Naive thymus-derived CD4-positive, alpha-beta T cell (primary cell): Measurements from ENCODE around the gene USP6NL. TPM values are rescaled to one million over a fixed set of nuclear protein-coding genes. Genes with fewer than 3 reads are reported as not detected.

Source experiments
- ATAC-seq: fragments of 150-1000 bp; cut with Tn5 transposase; 2 replicates; pipeline ENCODE4 v1.10.0; 2021; ENCODE audit warnings: mild to moderate bottlenecking, moderate library complexity
- CTCF ChIA-PET: fragments of 350-600 bp; sonication (Branson Sonifier 250); formaldehyde crosslinking; loops from one replicate; lab custom pipeline; 2021; ENCODE audit warnings: antibody characterized with exemption; lab: Charles Lee
- POLR2A ChIA-PET: fragments of 350-600 bp; sonication (Branson Sonifier 250); formaldehyde crosslinking; loops from one replicate; lab custom pipeline; 2021; ENCODE audit warnings: antibody characterized with exemption, inconsistent platforms; lab: Charles Lee
- DNase-seq, 9 donors: peaks; one replicate each; pipeline versions ENCODE4 v3.0.0 to v3.0.0-alpha.2; 2020 to 2022; ENCODE audit warnings: mixed read lengths in 1 of 9
- H3K27ac ChIP-seq: one replicate; pipeline ENCODE4 v1.7.0; 2013; ENCODE audit warnings: mild to moderate bottlenecking, low read depth, low read length, moderate library complexity
- H3K27me3 ChIP-seq, 2 donors: one replicate each; pipeline ENCODE4 v1.7.0; 2013; ENCODE audit warnings: low read length in 2 of 2, mild to moderate bottlenecking in 2 of 2, moderate library complexity in 2 of 2; ENCODE audit not compliant: control insufficient read depth in 2 of 2, insufficient read depth in 2 of 2
- H3K36me3 ChIP-seq, 3 experiments: 1 replicate in 2 of 3; 2 replicates in 1 of 3; pipeline ENCODE4 v1.7.0; 2013; ENCODE audit warnings: low read length in 3 of 3, mild to moderate bottlenecking in 3 of 3, moderate library complexity in 1 of 3; ENCODE audit not compliant: insufficient read depth in 3 of 3, control insufficient read depth in 2 of 3
- H3K4me1 ChIP-seq, 2 donors: one replicate each; pipeline ENCODE4 v1.7.0; 2013; ENCODE audit warnings: low read length in 2 of 2, mild to moderate bottlenecking in 2 of 2, moderate library complexity in 1 of 2; ENCODE audit not compliant: control insufficient read depth in 2 of 2, insufficient read depth in 2 of 2
- H3K4me3 ChIP-seq: 2 replicates; pipeline ENCODE4 v1.7.0; 2013; ENCODE audit warnings: mild to moderate bottlenecking, low read length
- H3K9me3 ChIP-seq, 3 experiments: 1 replicate in 2 of 3; 2 replicates in 1 of 3; pipeline ENCODE4 v1.7.0; 2013; ENCODE audit warnings: low read length in 3 of 3; ENCODE audit not compliant: control insufficient read depth in 2 of 3
- H3K27ac Mint-ChIP-seq, 9 donors: one replicate each; pipeline ENCODE4 v1.8.0; 2020 to 2022; ENCODE audit warnings: mixed read lengths in 9 of 9, mild to moderate bottlenecking in 8 of 9, moderate library complexity in 5 of 9, inconsistent platforms in 2 of 9
- H3K27me3 Mint-ChIP-seq, 5 donors: one replicate each; pipeline ENCODE4 v1.8.0; 2021 to 2022; ENCODE audit warnings: mixed read lengths in 5 of 5, mild to moderate bottlenecking in 1 of 5
- H3K36me3 Mint-ChIP-seq, 5 donors: one replicate each; pipeline ENCODE4 v1.8.0; 2020 to 2022; ENCODE audit warnings: mixed read lengths in 5 of 5, mild to moderate bottlenecking in 3 of 5, inconsistent platforms in 1 of 5
- H3K4me1 Mint-ChIP-seq, 7 donors: one replicate each; pipeline ENCODE4 v1.8.0; 2020 to 2022; ENCODE audit warnings: mixed read lengths in 7 of 7, mild to moderate bottlenecking in 3 of 7, inconsistent platforms in 1 of 7
- H3K4me3 Mint-ChIP-seq, 10 donors: one replicate each; pipeline ENCODE4 v1.8.0; 2020 to 2022; ENCODE audit warnings: mild to moderate bottlenecking in 10 of 10, mixed read lengths in 10 of 10, moderate library complexity in 6 of 10, inconsistent platforms in 2 of 10
- H3K9me3 Mint-ChIP-seq, 11 donors: one replicate each; pipeline ENCODE4 v1.8.0; 2020 to 2022; ENCODE audit warnings: mixed read lengths in 11 of 11, mild to moderate bottlenecking in 4 of 11, inconsistent platforms in 1 of 11, moderate library complexity in 1 of 11
- intact Hi-C, 2 donors: fragments of 100-400 bp; cut with micrococcal nuclease; formaldehyde crosslinking; loops; one replicate each; pipeline ENCODE4 v1.15.1; 2023
- polyA plus RNA-seq, 2 donors: library from polyadenylated mRNA; unstranded; fragments of 300-500 nt; fragmentation: Illumina TruSeq; gene quantifications; one replicate each; pipeline ENCODE4 v1.2.3, GENCODE V29; 2021
- total RNA-seq, 6 experiments: library from RNA in 5 of 6; stranded (reverse) in 5 of 6; gene quantifications; 1 replicate in 5 of 6; 2 replicates in 1 of 6; pipeline ENCODE4 v1.2.3 and lab custom pipeline; 2021 to 2026

The USP6NL gene
- total and polyA plus RNA-seq, 7 experiments from 2014 or later = 0.70 to 6.6 (median 4.6) TPM

DNA sequence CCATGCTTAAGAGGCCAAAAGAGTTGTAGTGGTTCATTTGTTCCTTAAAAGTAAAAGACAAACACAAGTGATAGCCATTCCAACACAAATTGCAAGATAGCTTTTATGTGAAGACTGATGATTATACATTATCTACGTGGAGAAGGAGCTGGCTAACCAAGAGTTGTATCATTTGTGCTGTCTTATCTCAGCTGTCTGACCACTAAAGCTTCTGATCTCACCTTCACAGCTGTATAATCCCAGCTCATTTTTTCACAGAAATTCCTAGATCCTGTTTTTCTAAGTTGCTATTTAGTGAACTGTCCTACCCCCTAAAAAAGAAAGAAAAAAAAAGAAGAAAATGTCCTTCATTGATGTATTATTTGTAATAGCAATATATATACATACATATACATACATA, 9.8 kb downstream of the USP6NL start:
- H3K36me3 ChIP-seq = no peaks in the 10 kb centered on the region
- H3K27ac Mint-ChIP-seq = no peak overlapping the region
- POLR2A ChIA-PET = interaction anchor here (0.7 to 1.8 kb wide), 2 partner anchors 10 to 94 kb away, joined by 3 to 9 read pairs; partner anchors contain the start of gene USP6NL
- intact Hi-C loops = loop anchor here in 1 of 2 donors (10.0 kb wide), 1 partner anchor 443 kb away; the partner anchor contains the start of gene UPF2
- peaks cover 0 to 4% (median under 1%) of the 10 kb centered on the region in 5 donors for H3K36me3 Mint-ChIP-seq
- peaks cover 11 to 49% (median 34%) of the 10 kb centered on the region in 7 donors for H3K4me1 Mint-ChIP-seq
- H3K9me3 ChIP-seq = no peaks in the 10 kb centered on the region
- DNase-seq (no peak), ATAC-seq (no peak)
- peaks cover 0 to 12% of the 10 kb centered on the region in 2 donors for H3K4me1 ChIP-seq
- no peaks in the 10 kb centered on the region for H3K27me3 ChIP-seq
- H3K9me3 Mint-ChIP-seq = peaks cover 0 to 2% (median 0%) of the 10 kb centered on the region in 11 donors
- no peak overlapping the region for H3K27ac ChIP-seq
- no peak overlapping the region for H3K4me3 ChIP-seq
- no peak overlapping the region for H3K4me3 Mint-ChIP-seq
- peaks cover 0 to 16% (median 0%) of the 10 kb centered on the region in 5 donors for H3K27me3 Mint-ChIP-seq
- CTCF ChIA-PET = interaction anchor here (1.0 kb wide), 1 partner anchor 156 kb away, joined by 3 read pairs; no protein-coding TSS in a partner anchor

DNA sequence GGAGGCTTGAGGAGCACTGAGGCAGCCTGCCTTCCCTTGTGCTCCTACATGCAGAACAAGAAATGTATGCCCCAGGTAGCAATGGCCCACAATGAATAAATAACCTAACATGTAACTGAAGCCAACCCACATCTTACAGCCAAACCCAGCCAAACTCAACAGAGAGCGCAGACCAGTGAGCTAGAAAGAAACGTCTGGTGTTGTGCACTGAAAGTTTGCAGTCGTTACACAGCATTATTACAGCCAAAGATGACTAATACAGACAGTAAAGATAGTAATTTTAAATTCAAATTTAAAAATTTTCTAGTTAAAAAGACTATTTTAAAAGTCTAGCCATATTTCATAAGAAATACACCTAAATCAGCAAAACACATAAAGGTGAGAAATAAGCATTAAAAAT, 11.2 kb downstream of the USP6NL start:
- H3K4me3 ChIP-seq = no peak overlapping the region
- H3K27ac ChIP-seq = no peak overlapping the region
- H3K4me1 Mint-ChIP-seq = peaks cover 9 to 40% (median 23%) of the 10 kb centered on the region in 7 donors
- intact Hi-C loops = loop anchor here in 1 of 2 donors (10.0 kb wide), 1 partner anchor 445 kb away; the partner anchor contains the start of gene UPF2
- peaks cover 0 to 9% (median 3%) of the 10 kb centered on the region in 5 donors for H3K36me3 Mint-ChIP-seq
- no peaks in the 10 kb centered on the region for H3K9me3 ChIP-seq
- peaks cover 0 to 14% (median 0%) of the 10 kb centered on the region in 5 donors for H3K27me3 Mint-ChIP-seq
- H3K27ac Mint-ChIP-seq = no peak overlapping the region
- peaks cover 0 to 9% of the 10 kb centered on the region in 2 donors for H3K4me1 ChIP-seq
- ATAC-seq (no peak), DNase-seq (no peak)
- H3K4me3 Mint-ChIP-seq = no peak overlapping the region
- CTCF ChIA-PET = no interaction called here
- POLR2A ChIA-PET = no interaction called here
- no peaks in the 10 kb centered on the region for H3K36me3 ChIP-seq
- no peaks in the 10 kb centered on the region for H3K27me3 ChIP-seq
- H3K9me3 Mint-ChIP-seq = peaks cover 0 to 2% (median 0%) of the 10 kb centered on the region in 11 donors

DNA sequence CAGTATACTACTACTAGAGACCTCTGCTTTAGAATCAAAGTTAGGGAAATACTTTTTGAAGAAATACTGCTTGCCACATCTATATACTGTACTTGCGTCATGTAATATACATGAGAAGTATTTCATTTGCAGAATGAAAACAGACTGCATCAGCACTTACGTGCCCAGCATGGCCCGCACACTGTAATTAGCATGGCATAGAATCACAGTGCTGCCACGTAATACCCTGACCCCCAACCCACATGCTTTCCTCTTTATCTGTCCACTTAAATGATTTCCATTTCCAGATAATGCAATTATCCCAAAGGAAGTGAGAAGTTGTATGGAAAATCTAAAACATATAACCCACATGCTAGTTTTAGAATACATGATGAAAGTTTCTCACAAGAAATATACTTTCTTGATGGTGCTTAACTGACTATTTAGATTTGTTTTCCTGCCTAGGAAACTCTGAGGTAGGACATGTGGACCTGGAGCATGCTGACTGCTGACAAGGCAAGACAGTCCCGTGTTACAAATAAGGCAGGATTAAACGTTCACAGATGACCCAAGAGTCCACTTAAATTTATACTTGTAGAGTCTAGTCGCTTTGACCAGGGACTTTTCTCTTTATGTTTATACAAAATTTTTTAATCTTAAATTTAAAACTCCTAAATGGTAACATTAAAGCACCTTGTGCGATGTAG, 12.6 kb downstream of the USP6NL start:
- Histone ChIP-seq H3K36me3 (no peaks in the 10 kb centered on the region), H3K27ac (no peak overlapping the region), H3K27me3 (no peaks in the 10 kb centered on the region), H3K9me3 (no peaks in the 10 kb centered on the region), H3K4me1 (peaks cover 0 to 3% of the 10 kb centered on the region in 2 donors), H3K4me3 (no peak overlapping the region)
- CTCF ChIA-PET = no interaction called here
- intact Hi-C loops = no loop called here
- Mint-ChIP-seq H3K27ac (no peak overlapping the region), H3K27me3 (peaks cover 0 to 22% (median 0%) of the 10 kb centered on the region in 5 donors), H3K9me3 (peaks cover 0 to 2% (median 0%) of the 10 kb centered on the region in 11 donors), H3K4me1 (peaks cover 4 to 28% (median 17%) of the 10 kb centered on the region in 7 donors), H3K36me3 (peaks cover 0 to 13% (median 7%) of the 10 kb centered on the region in 5 donors), H3K4me3 (no peak overlapping the region)
- DNase-seq (no peak), ATAC-seq (no peak)
- POLR2A ChIA-PET = no interaction called here

DNA sequence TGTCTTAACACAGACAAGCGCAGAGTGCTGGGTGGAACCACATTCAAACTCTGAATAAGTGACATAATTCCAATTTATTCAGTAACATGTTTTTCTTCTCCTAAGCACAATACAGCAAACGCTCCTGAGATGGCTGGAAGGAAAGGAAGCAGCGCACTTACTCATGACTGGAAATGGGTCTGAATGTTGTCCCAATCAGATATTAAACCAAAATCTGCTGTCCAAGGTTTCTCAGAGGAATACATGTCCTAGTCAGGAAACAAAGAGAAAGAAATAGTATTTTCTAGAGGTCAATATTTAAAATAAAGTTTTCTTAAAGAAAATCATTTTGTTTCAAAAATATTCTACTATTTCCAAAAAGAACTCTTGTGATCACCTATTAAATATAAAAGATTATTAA, 14.0 kb downstream of the USP6NL start:
- no peak for DNase-seq
- Histone ChIP-seq H3K27me3 (no peaks in the 10 kb centered on the region), H3K36me3 (no peaks in the 10 kb centered on the region), H3K4me1 (no peaks in the 10 kb centered on the region), H3K4me3 (no peak overlapping the region), H3K9me3 (no peaks in the 10 kb centered on the region), H3K27ac (no peak overlapping the region)
- H3K27ac Mint-ChIP-seq = no peak overlapping the region
- H3K36me3 Mint-ChIP-seq = peaks cover 0 to 18% (median 7%) of the 10 kb centered on the region in 5 donors
- ATAC-seq = no peak
- POLR2A ChIA-PET = no interaction called here
- CTCF ChIA-PET = no interaction called here
- peaks cover 0 to 23% (median 0%) of the 10 kb centered on the region in 5 donors for H3K27me3 Mint-ChIP-seq
- H3K4me1 Mint-ChIP-seq = peaks cover 0 to 17% (median 8%) of the 10 kb centered on the region in 7 donors
- no peak overlapping the region for H3K4me3 Mint-ChIP-seq
- peaks cover 0 to 2% (median 0%) of the 10 kb centered on the region in 11 donors for H3K9me3 Mint-ChIP-seq
- intact Hi-C loops = loop anchor here in 1 of 2 donors (2.0 kb wide), 1 partner anchor 13 kb away; the partner anchor contains the start of gene USP6NL

DNA sequence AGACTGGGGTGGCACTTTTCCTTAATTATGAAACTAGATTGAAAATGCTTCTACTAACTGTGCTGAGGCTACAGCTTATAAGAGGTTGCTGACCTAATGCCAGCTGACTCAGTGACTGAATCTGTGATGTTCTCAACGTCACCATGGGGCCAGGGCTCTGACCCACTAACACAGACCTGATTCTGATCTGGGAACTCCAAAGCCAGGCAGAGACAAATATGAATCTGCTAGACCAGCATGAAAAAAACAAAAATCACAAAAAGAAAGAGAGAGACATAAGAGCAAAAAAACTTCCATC, 16.1 kb downstream of the USP6NL start:
- H3K4me3 Mint-ChIP-seq = no peak overlapping the region
- peaks cover 0 to 18% (median 7%) of the 10 kb centered on the region in 5 donors for H3K36me3 Mint-ChIP-seq
- Histone ChIP-seq H3K27me3 (no peaks in the 10 kb centered on the region), H3K9me3 (no peaks in the 10 kb centered on the region), H3K36me3 (no peaks in the 10 kb centered on the region), H3K4me3 (no peak overlapping the region), H3K27ac (no peak overlapping the region), H3K4me1 (no peaks in the 10 kb centered on the region)
- peak overlapping the region in 1 of 9 donors; percentile 70 for H3K27ac Mint-ChIP-seq
- H3K9me3 Mint-ChIP-seq = peaks cover 0 to 2% (median 0%) of the 10 kb centered on the region in 11 donors
- H3K4me1 Mint-ChIP-seq = peaks cover 0 to 17% (median 8%) of the 10 kb centered on the region in 7 donors
- DNase-seq (no peak), ATAC-seq (no peak)
- CTCF ChIA-PET = no interaction called here
- peaks cover 0 to 23% (median 0%) of the 10 kb centered on the region in 5 donors for H3K27me3 Mint-ChIP-seq
- intact Hi-C loops = loop anchor here in 1 of 2 donors (1.0 kb wide), 1 partner anchor 28 kb away; no protein-coding TSS in a partner anchor
- POLR2A ChIA-PET = interaction anchor here (0.6 kb wide), 1 partner anchor 1519 kb away, joined by 8 read pairs; no protein-coding TSS in a partner anchor

DNA sequence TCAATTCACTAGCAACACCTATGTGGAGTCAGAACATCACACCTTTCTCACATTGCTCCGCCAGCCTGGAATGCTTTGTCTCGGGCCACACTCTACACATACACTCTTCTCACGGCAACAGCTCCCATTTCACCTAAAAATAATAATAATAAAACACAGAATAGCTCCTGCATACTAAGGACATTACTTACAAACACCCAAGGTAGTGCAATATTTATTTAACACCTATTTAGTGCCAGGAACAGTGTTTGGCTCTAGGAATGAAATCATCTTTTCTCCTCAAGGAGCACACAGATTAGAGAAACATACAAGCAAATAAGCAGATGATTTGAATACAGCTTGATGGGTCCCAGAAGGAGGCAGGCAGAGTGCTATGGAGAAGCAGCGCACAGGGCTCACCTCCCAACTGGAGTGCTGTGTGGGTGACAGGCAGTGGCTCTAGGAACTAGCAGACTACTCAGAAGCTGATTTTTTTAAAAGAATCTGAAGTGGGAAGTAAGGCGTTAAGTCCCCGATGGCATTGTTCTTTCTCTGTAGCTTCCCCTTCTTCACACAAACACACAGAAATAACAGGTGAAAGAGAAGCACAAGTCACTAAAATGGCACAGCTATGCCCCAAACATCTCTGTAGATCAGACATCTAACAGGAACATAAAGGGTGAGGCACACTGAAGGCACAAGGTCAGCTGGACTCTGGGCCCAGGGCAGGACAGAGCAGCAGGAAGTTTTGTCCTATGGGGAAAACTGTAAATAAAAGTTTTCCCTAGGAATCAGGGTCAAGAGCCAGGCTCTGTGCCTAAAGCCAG, 16.7 kb downstream of the USP6NL start:
- Mint-ChIP-seq H3K4me1 (peaks cover 0 to 13% (median 6%) of the 10 kb centered on the region in 7 donors), H3K36me3 (peaks cover 0 to 18% (median 7%) of the 10 kb centered on the region in 5 donors), H3K27me3 (peaks cover 0 to 23% (median 0%) of the 10 kb centered on the region in 5 donors), H3K9me3 (peaks cover 0 to 2% (median 0%) of the 10 kb centered on the region in 11 donors), H3K4me3 (no peak overlapping the region), H3K27ac (peak overlapping the region in 2 of 9 donors; percentile 4 to 57)
- Histone ChIP-seq H3K27me3 (no peaks in the 10 kb centered on the region), H3K4me1 (no peaks in the 10 kb centered on the region), H3K4me3 (no peak overlapping the region), H3K36me3 (no peaks in the 10 kb centered on the region), H3K9me3 (no peaks in the 10 kb centered on the region), H3K27ac (no peak overlapping the region)
- intact Hi-C loops = loop anchor here in 1 of 2 donors (1.0 kb wide), 1 partner anchor 29 kb away; no protein-coding TSS in a partner anchor
- DNase-seq (no peak), ATAC-seq (no peak)
- ChIA-PET CTCF (interaction anchor here (0.6 kb wide), 1 partner anchor 15 kb away, joined by 3 read pairs; no protein-coding TSS in a partner anchor), POLR2A (interaction anchor here (0.6 kb wide), 2 partner anchors 15 to 1519 kb away, joined by 3 to 8 read pairs; no protein-coding TSS in a partner anchor)
